GM18858 (cell line): ENCODE measurements around the gene EIF4A3.

Experiments
- ATAC-seq: cut with Tn5 transposase; IDR thresholded peaks from one replicate; pipeline ENCODE4 v1.9.1; 2021; ENCODE audit not compliant: unreplicated experiment

EIF4A3 gene

DNA sequence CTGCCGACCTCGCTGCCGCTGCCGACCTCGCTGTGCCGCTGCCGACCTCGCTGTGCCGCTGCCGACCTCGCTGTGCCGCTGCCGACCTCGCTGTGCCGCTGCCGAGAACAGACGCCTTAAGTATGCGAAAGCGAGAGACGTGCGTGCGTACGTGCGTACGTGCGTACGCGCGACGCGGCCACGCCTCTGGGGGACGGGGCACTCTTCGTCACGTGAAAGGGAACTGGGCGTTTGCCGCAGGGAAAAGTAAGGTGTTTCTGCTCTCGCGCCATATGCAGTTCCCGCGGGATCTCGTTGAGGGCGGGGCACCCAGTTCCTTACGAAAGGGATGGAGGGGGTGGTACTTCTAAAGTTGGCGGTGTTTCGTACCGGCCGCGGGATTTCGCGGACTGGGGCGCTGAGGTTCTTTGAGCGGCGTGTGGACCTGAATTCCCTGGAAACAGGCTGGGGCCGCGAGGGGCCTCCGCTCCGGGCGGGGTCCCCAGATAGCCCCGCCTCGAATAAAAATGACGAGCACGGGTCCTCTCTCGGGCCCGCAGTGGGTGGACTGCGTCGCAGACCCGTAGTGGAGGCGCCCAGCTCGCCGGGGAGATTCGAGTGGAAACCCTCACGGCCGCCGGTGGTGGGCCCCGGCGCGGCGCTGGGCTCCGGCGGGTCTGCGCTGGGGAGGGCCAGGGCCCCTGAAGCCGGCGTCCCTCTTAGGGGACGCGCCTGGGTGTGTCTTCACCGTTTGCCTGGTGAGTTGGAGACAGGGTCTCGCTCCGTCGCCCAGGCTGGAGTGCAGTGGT, at the start of gene EIF4A3:
EIF4A3 (minus strand) TSS at position 94 of the 788 bp plus-strand sequence. CDS start 167 bp downstream, outside the sequence.
- peak; percentile 74 for ATAC-seq

DNA sequence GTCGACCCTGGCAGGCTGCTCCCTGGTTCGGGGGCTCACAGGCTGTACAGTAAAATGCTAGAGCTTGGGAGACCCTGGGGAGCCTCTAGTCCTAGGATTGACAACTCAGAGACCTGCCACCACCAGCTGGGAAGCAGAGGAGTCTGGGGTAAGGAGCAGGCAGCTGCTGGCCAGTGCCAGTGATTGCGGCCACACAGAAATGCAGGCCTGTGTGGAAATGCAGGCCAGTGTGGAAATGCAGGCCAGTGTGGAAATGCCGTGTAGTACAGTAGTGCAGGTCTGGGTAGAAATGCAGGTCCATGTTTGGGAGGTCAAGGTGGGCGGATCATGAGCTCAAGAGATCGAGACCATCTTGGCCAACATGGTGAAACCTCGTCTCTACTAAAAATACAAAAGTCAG, 49.7 kb upstream of the EIF4A3 start:
- no peak for ATAC-seq

DNA sequence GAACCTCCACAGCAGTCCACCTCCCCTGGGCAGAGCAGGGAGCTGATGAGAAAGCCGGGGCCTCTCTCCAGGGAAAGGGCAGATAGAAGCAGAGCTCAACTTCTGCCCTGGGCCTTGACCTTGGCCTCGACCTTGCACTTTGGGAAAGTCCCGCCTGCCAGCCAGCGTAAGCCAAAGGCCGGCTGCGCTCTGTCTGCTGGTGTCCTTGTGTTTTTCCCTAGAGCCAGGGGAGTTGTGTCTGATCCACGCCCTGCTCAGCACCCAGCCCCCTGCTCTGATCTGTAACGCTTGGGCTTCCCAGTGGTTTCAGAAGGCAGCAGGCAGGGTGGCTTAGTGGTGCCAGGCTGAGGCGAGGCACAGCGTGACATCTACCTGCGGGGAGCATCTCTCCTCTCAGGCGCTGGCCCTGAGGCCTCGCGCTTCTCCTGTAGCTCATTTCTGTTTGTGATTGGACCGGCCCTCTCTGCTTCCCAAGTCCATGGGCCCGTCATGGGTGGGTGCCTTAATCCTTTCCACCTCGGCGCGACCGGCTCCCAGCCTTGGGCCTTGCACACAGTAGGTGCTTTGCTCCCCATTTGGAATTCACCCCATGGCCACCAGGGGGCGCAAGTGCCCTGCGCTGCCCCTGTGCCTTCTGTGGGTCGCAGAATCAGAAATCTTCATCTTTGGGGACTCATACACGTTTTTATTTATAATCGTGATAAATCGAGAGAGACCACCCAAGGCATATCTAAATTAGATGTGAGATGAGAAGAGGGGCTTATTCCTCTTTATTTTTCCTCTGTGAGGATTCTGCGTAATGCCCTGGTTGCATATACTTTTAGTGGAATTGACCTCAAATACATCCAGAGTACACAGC, 49.0 kb upstream of the EIF4A3 start:
- ATAC-seq, result no peak

DNA sequence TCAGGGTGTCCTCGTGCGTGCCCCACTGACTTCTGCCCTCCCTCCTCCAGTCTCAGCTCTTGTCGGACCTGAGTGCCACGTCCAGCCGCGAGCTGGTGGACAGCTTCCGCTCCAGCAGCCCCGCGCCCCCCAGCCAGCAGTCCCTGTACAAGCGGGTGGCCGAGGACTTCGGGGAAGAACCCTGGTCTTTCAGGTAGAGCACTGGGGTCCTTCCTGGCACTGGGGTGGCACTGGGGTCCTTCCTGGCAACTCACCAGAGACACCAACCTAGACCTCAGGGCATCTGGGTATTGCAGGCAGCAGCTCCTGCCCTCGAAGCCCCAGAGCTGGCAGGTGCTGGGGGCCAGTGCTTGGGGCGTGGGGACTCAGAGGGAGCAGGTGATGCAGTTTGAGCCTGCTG, 48.2 kb upstream of the EIF4A3 start:
- ATAC-seq, result no peak

DNA sequence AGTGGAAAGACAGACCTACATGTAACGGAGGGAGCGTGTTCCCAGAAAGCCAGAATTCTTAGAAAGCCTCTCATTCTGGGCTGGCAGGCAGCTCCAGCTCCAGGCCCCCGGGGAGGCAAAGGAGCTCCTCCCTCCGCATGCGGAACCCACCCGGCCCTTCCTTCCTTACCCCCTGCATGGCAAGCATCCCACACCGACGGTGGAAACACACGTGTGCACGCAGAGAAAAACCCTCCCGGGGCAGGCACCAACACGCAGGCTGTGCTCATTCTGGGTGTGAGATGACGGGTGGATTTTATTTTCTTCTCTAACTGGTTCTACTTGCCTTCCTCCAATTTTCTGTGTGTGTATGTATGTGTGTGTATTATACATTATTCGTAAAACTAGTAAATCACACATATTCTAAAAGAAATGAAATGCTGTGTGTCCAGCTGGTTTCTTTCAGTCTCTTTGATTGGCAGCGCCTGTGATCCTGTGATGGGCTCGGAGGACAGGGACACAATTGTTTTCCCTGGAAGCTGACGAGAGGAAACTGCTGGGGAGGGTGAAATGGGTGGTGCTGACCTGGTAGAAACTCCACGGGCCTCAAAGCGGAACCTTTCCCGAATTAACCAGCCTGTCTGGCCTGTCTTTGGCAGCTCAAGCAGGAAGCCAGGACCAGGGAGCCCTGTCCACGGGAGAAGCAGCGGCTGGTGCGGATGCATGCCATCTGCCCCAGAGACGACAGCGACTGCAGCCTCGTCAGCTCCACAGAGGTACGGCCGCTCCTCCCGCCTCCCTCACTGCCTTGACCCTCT, 45.1 kb upstream of the EIF4A3 start:
- ATAC-seq, result no peak

DNA sequence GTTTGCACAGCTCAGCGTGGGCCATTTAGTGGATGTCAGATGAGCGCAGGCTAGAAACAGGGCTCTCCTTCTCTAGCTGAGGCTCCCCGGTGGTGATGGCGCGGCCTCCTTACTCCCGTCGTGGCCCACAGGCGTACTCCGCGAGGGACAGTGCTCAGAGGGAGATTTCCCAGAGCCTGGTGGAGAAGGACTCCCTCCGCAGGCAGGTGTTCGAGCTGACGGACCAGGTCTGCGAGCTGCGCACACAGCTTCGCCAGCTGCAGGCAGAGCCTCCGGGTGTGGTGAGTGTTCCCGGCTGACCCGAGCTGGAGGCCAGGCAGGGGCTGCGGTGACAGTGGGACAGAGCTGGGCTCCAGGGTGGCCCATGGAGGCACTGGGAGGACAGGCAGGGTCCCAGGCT, 44.3 kb upstream of the EIF4A3 start:
- ATAC-seq, result no peak

DNA sequence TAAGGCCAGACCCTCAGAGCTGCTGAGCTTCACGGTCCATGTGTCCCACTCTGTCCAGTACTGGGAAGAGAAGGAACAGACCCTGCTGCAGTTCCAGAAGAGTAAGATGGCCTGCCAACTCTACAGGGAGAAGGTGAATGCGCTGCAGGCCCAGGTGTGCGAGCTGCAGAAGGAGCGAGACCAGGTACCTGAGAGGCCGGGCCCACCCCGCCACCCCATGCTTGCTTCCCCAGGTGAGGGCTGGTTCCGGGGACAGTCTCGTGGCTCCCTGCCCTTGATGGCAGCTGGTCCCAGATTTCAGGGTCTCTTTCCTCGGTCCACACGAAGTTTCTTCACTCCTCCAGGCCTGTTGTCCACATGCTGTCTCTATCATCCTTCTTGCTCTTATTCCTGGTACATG, 43.8 kb upstream of the EIF4A3 start:
- no peak for ATAC-seq

DNA sequence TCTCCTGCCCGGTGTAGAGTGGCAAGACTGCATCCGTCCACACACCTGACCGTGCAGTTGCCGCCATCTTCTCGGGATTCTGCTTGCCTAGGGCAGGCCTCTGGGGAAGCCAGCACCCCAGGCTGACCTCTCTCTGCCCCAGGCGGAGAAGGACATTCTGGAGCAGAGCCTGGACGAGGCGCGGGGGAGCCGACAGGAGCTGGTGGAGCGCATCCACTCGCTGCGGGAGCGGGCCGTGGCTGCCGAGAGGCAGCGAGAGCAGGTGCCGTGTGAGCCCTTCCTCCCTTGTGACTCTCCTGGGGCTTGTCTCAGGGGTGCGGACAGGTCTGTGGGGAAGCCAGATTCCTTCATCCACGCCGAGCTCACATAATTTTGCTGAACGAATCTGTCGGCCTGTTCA, 42.7 kb upstream of the EIF4A3 start:
- no peak for ATAC-seq

DNA sequence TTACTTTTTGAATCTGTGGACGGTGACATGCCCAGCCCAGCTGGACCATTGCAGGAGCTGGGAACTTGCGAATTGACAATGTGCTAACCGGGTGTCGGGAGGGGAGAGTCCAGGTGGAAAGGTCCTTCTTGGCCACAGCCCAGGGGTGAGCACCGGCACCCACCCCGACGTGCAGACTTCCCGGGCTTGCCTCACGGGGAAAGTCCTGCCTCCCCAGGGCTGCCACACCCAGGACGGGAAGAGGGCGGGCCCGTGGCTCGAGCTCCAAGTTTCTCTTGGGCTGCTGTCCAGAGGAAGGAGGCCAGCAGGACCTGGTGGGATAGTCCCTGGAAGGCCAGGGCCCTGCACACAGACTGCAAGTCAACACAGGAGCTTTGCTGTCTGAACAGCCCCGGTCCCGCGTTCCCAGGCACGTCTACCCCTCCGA, 40.6 kb upstream of the EIF4A3 start:
- ATAC-seq, result no peak

DNA sequence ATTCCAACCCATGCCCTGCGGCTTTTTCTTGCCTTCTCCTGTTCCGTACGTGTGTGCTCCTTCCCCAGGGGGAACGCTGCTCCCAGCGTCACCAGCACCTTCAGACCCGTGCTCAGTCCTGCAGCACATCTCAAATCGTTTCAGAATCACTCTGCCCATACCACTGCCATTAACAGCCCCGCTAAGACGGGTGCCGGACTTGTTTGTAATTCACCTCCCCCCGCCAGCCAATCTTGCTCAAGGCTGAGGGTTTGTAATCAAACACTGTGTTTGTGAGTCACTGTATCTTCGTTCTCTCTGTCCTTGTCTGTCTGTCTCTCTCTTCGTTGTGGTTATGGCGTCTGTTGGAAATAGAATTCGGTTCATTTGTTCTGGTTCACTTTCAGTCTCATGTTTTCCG, 40.2 kb upstream of the EIF4A3 start:
- ATAC-seq, result no peak

DNA sequence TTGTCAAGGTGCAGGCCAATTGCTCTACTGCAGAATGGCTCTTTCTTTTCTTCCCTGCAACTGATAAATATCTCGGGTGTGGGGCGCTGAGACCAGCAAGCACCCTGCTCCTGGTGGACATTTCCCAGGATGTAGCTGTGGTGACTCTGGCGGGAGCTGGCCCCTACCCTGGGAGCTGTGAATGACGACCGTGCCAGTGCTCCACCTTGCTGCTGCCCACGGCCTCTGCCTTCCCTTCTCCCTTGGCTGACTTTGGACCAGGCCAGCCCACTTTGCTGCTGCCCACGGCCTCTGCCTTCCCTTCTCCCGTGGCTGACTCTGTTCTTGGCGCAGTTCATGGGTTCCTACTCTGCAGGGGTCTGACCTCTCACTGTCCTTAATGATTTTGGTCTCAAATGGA, 39.0 kb upstream of the EIF4A3 start:
- no peak for ATAC-seq

DNA sequence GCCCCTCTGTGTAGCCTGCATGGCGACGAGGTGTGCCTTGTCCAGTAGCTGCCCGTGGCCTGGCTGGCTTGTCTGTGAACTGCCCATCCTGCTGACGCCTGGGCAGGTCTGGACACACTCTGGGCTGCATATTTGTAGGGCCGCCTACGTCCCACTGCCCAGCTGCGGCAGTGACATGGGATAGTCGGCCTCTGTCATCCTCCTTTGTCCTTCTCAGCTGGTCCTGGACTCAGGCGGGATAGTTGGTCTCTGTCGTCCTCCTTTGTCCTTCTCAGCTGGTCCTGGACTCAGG, 37.4 kb upstream of the EIF4A3 start:
- no peak for ATAC-seq

DNA sequence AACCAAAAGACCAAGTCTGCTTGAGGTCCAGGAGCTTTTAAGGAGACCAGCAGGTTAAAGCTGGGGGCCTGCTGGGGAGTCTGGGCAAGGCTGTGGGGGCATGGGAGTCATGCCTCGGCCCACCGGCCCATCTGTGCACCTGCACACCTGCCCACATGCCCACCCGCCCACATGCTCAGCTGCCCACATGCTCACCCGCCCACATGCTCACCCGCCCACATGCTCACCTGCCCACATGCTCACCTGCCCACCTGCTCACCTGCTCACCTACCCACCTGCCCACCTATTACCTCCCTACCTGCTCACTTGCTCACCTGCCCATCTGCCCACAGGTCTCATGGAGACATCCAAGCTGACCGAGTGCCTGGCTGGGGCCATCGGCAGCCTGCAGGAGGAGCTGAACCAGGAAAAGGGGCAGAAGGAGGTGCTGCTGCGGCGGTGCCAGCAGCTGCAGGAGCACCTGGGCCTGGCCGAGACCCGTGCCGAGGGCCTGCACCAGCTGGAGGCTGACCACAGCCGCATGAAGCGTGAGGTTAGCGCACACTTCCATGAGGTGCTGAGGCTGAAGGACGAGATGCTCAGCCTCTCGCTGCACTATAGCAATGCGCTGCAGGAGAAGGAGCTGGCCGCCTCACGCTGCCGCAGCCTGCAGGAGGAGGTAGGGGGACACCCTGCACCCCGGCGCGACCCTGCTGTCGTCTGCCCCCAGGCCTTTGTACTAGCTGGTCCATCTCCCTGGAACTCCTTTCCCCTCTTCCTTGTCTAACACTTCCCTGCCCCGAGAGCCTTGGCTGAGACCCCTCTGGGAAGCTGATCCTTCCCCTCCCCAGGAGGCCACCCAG, 36.9 kb upstream of the EIF4A3 start:
- no peak for ATAC-seq

DNA sequence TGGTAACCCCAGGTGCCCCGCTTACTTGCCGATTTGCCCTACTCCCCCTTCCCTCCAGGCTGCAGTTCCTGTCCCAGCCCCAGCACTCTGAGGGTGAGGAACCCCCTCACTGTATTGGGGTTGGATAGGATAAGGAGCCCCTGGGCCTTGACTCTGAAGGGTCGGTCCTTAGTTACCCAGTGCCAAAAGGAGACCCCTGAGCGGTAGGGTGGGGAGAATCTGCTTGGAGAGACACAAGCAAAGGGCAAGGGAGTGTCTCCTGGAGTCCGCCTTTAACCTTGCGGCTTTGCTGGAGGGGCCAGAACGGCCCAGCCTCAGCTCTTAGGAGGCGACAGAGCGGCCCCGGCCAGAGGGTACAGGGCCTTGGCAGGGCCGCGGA, 35.9 kb upstream of the EIF4A3 start:
- ATAC-seq, result no peak

DNA sequence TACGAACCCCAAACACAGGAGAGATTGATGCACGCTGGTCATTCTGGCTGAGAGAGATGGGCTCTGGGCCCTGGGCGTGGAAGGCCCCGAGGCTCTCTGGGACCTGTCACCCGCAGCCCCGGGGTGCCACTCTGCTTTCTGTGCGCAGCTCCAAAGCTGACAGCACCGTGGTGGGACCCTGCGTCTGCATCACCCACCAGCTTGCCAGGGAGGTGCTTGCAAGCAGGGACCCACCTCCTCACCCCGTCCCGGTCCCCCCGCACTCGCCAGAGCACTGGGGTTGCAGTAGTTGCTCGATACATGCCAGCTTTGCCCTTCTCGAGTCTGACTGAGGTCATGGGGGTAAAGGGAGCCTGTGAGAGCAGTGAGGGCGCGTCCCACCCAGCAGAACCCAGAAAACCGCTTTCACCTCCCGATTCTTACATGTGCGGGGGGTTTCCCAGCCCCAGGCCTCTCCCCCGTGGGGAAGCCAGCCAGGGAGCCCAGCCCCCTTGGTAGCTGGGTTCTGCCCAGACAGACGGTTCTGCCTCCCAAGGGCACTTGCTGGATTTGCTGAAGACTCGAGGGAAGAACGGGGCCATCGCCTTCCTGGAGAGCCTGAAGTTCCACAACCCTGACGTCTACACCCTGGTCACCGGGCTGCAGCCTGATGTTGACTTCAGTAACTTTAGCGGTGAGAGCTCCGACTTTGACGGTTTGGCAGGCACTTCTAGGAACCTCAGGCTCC, 35.4 kb upstream of the EIF4A3 start:
- ATAC-seq, result no peak

DNA sequence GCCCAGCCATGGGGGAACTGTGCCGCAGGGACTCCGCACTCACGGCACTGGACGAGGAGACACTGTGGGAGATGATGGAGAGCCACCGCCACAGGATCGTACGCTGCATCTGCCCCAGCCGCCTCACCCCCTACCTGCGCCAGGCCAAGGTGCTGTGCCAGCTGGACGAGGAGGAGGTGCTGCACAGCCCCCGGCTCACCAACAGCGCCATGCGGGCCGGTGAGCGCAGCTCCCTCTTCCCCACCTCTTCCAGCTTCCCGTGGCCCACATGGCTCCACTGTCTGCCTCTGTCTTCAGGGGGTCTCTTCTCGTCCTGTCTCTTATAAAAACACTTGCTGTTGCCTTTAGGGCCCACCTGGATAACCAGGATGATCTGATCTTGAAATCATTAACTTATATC, 34.5 kb upstream of the EIF4A3 start:
- no peak for ATAC-seq

DNA sequence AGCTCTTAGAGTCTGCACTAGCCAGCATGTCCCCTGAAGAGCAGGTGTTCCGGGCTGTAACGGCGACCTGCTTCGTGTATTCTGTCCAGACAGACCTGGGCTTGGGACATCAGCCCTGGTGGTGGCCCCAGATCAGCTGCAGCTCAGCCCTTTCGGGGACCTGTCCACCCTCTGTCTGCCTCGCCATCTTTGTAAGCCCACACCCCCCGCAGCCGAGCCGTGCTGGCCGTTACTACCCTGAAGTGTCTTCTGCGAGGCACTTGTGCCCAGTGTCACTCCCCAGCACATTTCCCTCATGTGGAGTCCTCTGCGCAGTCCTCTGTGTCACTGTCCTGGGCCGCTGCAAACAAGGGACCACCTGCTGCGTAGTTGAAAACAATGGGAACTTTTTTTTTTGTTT, 33.3 kb upstream of the EIF4A3 start:
- no peak for ATAC-seq

DNA sequence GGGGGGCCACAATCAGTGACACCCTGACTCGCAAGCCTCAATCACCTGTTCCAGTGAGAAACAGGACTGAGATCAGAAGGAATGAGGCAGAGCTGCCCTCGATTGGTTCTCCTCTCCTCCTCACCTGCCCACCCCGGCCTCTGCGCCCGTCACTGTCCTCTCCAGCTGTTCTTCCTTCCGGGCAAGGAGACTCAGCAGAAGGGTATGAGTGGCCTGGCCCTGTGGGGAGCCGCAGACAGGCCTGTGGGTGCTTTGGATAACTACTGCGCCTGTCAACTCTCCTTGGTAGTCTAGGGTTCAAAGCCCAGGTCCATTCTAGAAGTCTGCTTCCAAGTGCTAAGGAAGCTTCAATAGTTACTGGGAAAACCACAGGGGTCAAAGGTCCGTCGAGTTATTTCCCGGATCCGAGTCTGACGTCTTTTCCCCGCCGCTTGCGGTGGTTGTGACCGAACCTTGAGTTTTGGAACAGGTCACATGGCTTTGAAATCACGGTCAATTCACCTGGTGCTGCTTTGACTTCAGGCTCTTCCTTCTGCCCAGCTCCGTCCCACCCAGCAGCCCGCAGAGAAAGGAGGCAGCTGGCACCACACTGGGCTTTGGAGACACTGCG, 31.2 kb upstream of the EIF4A3 start:
- no peak for ATAC-seq

DNA sequence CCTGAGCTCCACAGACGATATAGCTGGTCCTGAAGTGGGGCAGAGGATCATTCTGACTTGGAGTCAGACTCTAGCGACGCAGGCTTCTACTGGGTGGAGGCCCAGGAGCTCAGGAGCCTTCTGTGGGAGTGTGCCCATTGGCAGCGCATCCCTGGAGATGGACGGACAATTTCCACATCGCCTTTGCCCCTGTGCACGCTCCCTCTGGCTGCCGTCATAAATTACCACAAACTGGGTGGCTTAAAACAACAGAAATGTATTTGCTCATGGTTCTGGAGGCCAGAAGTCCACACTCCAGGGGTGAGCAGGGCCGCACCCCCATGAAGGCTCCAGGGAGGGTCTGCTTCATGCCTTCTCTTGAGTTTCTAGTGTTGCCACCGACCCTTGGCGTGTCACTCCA, 29.8 kb upstream of the EIF4A3 start:
- ATAC-seq, result no peak

DNA sequence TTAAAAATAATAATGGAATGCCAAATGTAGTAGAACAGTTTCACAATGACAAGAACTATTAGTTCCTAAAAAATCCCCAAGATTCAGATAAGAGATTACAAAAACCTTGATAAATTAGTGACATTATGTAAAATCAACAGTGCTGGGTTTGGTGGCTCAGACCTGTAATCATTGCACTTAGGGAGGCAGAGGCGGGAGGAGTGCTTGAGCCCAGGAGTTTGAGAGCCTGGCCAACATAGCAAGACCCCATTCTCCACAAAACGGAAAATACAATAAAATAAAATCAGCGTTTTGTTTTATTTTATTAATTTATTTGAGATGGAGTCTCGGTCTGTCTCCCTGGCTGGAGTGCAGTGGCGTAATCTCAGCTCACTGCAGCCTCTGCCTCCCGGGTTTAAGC, 27.0 kb upstream of the EIF4A3 start:
- ATAC-seq, result no peak
